Stimulated activated CD4-positive, alpha-beta T cell treated with anti-CD3 and anti-CD28 coated beads, TNF-alpha, amount 100 ng/mL, for 4 hours (primary cell): ENCODE measurements around the gene ZNF217.
"Not testable (repeated sequence)": the region's sequence is repeated elsewhere in the genome, so short reads cannot be mapped to it uniquely, and the experiment has no call there.

ENCODE experiments used
- DNase-seq, 3 experiments: peaks; one replicate each; pipeline ENCODE4 v3.0.0-alpha.2; 2020; ENCODE audit warnings: low read depth in 3 of 3

ZNF217 gene

DNA sequence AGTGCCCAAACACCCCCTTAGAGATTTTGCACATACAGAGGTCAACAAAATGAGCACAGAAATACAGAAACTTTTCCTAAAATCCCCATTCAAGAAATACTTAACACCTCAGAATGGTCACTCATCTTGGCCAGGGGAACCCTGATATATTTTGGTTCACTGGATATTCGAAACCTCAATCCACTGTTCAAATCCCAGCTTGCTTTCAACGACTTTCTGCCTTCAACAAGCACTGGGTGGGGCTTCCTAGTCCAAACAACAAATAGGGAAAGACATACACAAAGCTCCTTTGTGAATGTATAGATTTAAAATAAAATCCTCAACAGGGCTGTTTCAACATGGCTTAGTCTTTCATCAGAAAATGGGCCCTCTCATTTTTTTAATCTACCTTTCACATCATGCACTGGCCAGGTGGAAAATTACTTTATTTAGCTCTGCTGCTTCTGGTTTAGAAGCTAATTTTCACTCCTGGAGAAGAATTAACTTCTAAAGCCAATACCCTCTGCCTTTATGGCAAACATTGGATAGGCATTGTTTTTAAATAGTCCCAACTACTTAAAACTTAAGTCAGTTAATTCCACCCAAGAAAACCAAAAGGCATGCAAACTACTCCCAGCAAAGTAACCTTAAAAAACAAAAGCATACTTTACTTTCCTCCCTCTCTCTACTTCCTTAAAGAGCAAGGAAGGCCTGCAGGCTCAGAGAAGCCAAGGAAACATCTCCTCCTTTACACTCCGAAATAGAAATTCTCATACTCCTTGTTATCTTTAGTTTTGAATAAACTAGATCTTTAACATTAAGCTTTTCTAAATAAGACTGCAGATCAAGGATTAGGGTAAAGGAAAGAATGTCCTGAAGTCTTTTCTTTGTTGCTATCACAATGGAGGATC, 9.7 kb downstream of the ZNF217 start:
- not testable (repeated sequence) for DNase-seq

DNA sequence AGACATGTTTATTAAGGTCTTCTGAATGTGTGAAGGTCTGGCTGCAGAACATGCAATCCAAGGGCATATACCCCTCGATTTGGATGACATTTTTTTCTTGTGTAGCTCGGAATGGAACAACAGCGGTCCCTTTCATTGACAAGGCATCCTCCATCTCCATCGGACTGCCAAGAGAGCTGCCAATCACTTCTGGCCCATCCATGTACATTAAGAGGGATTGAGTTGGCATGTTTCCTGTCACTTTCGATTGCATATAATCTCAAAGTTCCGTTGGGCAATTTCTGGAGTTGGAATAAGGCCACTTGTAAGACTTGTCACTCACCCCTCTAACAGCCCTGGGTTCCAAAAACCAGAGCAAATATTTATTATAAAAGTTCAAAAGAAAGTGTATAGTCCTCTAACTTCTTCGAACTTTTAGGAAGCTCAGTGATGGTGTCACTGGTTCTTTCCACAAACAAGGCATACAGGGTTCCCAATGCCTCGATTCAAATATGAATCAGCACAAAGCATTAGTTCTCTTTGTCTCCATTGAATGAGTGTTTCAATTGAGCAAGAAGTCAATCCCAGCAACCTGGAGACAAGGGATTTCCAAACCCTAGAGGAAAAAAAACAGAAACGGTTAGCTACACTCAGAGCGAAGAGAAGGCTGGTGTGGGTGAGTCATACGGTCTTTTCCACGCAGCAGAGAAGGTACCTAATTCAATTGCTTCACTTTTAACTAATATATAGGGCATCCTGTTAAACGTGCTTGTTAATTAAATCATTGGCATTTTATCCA, 10.9 kb downstream of the ZNF217 start:
- no peak for DNase-seq

DNA sequence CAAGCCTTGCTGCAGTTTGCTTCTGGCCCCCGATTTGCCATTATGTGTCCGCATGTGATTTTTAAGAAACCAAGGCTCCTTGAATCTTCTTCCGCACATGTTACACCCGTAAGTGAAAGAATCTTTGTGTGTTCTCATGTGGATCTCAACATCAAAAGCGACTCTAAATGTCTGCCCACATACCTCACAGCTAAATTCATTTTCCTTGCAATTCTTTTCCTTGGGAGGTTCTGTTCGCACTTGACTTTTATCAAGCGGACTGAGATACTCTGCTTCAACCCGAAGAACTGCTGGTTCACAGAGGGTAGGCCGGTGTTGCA, 11.4 kb downstream of the ZNF217 start:
- no peak for DNase-seq

DNA sequence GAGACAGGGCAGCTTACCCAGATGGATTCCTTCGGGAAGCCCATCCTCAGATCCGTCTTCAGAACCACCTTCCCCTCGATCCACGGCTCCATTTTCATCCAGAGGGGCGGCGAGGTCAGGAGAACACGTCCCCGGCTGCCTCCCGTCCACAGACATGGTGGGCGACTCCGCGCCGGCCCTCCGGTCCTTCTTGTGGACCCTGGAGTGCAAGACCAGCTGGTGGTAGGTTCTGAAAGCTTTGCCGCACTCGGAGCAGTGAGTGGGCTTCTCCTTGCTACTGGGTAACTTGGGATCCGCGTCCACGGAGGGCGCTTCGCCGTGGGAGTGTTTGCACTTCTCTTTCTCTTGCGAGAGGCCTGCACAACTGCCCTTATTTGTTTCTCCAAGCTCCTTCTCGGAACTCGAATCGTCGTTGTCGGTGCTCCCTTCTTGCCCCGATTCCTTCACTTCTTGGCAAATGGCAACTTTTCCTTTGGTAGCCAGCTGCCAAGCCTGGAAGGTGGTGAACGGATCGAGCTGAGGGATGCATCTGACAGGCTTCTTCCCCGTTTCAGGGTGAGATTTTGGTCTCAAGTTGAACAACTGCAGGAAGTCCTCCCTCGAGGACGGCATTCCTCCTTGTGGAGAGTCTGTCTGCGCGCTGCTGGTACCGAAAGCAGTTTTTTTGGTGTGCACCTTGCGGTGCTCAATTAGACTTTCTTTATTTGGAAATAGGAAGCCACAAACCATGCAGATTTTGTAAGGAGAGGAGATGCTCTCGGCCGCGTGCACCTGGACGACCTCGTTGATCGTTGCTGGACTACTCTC, 12.0 kb downstream of the ZNF217 start:
- DNase-seq = no peak

DNA sequence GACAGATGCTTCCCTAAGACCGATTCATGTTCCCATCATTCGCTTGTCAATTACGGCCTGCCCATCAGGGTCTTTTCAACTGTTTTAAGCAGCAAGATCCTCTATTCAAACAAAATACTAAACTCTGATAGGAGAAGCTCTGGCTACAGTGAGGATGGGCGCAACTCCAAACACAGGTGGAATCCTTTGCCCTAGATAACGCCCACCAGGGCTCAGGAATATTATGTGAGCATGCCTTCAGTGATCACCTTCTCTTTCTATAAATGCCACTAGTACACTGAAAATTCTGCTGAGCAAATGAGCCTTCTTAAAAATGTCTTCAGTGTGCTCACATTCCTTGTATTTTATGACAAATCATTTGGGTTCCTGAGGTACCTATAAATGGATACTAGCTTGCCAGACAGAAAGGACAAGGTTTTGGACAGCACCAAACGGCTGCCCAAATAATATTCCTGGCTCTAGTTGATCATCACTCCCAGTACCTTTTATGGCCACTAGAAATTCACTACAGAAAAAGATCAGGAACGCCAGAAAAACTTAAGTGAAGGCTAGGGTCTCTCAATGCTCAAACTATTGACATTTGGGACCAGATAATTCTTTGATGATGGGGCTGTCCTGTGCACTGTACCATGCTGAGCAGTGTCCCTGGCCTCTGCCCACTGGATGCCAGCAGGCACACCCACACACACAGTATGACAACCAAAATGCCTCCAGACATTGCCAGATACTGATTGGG, 13.1 kb downstream of the ZNF217 start:
- DNase-seq = no peak

DNA sequence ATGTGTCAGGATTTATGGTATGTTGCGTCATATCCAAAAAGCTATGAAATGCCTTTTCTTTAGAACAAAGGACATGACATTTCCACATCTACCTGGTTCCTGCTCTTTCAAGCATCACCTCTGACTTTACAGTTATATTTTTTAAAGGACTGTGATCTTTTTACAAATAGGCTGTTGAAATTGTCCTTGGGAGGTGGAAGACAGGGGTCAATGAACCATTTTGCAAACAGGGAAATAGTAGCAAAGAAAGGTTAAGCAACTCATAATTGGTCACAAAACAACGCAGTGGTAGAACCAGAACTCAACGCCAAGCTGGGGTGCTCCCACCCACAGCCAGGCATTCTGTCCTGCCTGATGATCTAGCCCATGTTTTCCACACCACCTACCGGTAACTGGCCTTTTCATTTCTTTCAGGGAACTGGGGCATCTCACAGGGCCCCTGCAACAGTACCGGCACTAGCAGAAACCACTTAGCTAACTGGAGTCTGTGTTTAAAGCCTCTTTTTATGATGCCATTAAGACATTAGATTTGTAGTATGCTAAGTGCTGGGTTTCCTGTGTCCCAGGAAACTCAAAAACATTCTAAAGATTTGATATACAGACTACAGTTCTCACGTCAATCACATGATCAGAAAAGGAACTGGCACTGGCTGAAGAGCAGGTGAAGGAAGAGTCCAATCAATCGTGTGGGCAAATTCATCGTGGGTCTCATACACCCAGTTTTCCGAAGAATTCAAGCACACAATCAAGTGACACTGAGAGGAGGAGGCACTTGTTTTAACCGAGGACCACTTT, 13.9 kb downstream of the ZNF217 start:
- DNase-seq = no peak

DNA sequence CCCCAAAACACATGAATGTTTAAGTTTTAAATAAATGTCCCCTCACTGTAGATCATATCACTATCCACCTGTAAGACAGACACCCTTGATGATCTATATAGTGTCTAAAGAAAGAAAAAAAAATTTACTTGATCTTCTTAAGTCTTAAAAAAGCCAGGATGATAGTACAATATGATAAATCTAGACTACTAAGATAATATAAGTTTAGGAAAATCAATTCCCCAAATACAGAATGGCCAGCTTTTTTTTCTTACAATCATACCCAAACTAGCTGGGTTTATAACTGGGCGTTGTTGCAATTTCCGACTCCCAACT, 14.4 kb downstream of the ZNF217 start:
- no peak for DNase-seq

DNA sequence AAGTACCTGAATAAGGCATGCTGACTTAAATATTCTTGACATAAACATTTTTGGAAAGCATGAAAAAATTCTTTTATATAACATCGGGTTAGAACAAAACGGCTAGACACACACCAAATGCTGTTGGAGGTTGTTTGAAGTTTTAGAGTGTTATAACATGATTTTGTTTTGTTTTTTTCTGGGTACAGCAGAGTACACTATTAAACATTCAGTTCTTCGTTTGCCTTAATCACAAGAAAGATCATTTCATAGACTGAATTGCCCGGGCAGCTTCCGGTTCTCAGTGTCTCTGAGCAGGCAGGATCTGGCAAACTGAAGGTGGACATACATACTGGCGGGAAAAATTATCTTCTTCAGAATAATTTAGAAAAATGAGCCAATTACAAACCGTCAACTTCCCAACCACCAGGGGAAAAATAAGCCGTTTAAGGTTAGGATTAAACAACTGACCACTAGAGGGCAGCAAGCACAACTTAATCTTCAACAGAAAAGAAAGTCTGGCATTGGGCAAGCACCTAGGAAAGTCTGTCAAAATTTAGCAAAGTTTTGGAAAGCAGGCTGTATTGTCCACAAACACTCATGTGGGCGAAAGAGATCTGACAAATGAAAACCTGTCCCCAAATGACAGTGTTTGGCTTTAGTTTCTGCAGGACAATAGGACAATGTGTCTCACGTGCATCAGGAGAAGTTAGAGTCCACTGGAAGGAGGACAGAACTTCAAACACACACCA, 15.0 kb downstream of the ZNF217 start:
- peak in 1 of 3 experiments; percentile 52 for DNase-seq

DNA sequence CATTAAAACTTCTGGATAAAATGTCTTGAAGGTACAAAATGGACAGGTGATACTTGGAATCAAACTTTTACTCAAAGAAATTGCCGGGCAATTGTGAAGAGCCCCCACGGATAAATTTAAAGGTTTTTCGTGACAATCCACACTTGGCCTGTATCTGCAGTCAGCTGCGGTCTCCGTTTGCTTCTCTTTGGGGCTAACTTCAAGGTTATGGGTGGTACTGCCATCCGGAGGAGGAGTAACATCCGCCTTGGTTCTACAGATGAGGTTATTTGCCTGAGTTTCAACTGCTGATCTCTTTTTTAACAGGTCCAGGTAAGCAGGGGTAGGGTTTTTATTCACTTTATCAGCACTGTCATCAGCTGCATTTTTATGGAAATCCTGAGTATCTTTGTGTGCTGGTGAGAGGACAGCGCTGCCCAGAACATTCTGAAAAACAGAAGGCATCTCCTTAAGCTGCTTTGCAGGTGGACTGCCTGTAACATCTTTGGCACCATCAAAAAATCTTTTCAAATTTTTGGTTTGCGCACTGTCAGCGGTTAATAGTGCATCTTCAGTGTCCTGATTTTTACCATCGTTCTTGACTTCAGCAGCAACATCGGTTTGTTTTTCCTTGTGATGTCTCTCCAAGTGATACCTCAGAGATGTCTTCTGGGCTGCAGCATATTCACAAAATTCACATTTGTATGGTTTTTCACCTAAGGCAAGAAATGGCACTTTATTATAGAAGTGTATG, 16.9 kb downstream of the ZNF217 start:
- DNase-seq = no peak

DNA sequence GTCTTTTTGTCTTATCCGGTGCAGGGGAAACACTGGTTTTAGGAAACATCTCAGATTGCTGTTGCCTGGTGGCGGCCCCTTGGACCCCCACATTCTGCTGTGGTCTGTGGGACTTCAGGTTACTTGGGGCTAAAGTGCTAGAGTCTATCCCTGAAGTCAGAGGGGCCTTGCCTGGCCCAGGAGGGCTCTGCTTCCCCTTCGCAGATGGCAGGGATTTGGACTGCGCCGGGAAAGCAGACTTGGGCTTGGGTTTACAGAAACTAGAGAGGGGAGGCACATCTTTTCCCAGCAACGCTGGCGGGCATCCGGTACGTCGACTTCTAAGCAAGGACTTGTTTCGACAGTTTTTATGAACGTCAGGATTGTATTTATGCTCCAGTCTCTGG, 17.5 kb downstream of the ZNF217 start:
- DNase-seq = no peak

DNA sequence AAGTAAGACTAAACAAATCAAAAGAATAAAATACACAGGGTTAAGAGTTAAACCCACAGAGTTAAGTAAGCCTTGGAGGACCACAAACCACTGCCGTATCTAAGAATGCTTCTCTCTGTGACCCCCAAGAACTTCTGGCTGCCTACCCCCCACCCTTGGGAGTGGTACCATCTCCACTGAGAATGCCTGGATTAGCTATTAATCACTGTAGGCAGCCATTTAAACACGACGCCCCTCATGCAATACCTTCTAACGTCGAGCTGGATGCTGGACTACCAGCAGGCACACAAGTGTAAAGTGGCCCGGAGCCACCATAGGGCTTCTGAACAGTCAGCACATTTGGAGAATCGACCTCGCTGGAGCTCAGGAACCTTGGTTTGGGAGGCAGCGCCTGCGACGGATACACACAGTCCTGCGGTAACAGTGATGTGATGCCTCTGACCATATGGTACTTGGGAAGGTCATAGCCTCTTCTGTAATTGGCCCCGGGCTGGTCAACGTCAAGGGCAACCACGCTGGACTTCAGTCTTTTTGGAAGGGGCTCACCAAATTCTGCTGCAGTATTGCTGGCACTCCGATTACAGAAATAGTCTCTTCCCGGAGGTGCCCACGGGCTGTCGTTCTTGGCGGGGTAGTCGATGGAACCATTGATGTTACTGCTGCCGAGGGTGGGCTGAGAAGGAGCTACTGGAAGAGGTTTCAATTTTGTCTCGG, 18.0 kb downstream of the ZNF217 start:
- DNase-seq = no peak

DNA sequence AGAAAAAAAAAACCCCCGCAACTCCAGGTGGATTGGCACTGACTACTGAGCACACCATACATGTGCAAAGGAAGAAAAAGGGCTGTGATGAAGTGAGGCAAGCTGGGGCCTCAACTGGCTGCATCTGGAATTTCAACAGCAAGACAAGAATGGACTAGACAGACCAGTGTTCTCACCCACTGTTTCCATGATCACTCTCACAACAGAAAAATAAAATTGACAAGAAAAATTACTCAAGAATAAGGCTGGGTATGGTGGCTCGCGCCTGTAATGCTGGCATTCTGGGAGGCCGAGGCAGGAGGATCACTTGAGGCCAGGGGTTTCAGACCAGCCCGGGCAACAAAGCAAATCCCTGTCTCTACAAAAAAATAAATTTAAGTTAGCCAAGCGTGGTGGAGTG, 18.8 kb downstream of the ZNF217 start:
- no peak for DNase-seq

DNA sequence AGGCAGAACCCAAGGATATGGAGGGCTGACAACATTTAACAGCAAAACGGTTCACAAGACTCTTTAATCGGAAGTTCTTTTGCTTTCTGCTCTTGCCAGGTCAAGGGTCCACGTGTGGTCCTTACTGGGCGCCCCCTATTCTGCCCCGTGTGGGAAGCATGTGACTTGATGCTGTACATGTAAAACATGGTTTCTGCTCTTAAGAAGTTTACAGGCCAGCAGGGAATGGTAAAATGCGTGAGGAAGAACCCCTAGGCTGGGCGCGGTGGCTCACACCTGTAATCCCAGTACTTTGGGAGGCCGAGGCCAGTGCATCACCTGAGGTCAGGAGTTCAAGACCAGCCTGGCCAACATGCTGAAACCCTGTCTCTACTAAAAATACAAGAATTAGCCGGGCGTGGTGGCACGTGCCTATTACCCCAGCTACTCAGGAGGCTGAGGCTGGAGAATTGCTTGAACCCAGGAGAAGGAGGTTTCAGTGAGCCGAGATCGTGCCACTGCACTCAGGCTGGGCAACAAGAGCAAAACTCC, 19.3 kb downstream of the ZNF217 start:
- DNase-seq = no peak

DNA sequence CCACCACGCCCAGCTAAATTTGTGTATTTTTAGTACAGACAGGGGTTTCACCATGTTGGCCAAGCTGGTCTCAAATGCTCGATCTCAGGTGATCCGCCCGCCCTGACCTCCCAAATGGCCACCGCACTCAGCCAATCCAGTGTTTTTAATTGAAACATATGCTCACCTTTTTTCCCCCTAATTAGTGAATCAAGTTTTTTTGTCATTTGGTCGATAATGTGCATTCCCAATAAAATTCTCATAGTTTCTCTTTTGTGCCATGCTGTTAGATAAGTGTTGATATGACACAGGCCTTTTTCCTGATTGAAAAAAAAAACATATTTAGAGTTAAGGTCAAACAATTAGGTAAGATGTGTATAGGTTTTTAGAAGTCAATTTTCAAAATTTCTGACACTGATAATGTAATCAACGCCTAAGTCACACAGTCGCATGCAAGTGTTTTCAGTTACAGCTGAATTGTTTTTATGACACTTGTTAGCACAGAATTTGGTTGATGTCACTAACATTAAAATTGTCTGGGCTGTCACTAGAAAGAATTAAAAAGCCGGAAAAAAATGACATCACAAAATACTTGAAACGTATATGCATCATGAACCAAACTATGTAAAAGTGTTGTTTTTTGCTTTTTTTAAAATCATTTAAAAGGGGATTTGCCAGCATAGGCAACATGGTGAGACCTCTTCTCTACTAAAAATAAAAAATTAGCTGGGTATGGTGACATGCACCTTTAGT, 21.9 kb downstream of the ZNF217 start:
- DNase-seq = no peak

DNA sequence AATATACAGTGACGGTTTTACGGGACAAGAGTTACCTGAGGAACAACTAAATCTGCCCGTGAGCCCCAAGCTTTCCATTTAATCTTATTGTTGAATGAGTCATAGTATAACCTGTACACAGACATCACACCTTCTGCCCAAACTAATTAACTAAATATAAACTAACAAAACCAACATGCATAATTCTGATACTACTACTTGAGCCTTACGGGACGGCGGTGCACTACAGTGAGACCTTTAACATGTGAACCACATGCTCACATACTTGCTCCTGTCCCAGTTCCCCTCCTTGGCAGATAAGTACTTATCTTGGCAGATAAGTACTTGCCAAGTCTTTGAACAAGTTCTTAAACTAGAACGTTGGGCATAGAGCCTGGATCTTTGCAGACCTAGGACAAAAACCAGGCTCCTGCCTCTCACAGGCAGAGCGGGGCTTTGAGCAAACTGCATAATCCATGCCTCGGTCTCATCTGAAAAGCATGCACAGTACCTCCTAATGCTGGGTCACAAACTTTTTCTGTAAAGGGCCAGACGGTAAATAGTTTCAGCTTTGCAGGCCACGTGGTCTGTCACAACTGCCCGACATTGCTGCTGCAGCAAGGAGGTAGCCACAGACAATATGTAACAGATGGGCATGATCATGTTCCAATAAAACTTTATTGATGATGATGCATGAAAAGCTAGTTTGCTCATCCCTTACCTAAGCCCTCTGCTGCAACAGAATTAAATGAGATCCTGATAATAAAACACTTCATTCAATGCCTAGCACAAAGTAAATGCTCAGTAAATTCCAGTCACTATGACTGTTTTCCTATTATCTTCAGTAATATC, 23.0 kb downstream of the ZNF217 start:
- DNase-seq = no peak

DNA sequence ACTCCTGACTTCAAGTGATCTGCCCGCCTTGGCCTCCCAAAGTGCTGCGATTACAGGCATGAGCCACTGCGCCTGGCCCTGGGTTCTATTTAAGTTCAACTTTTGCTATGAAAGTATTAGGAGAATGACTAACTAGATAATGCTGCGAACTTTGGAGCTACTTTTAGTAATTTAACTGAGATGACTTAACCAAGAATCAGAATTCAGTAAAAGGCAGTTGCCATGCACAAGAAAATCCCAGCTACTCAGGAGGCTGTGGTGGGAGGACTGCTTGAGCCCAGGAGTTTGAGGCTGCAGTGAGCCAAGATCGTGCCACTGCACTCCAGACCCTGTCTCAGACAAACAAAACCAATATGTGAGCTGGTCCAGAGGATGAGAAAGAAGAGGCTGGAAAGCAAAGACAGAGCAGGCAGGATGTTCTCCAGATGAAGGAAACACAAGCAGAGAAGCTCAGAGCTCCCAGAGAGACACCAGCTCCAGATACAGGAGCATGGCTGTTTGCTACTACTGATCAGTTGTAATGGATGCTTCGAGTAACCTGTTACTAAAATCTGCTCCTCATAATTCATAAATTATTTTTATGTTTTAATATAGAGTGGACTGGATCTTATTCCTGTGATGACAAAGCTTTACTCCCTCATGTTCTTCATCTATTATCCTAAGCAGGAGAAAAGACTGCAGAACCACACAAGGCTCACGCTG, 23.9 kb downstream of the ZNF217 start:
- DNase-seq = no peak

DNA sequence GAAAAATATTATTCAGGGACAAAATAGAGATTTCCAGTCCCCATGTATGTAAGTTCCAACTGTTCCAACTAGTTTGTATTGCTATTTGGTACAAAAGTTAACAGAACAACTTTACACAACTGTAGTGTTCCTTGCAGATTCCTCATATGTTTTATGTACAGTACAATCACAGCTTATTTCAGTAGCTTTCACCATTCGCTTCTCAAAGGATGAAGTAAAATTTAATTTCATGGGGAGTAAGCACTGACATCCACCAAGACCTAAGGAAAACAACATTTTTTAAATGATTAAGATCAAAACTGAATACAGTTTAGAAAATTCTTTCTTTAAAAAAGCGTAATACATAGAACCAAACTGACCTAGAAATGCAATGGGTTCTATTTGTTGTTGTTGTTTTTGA, 24.6 kb downstream of the ZNF217 start:
- DNase-seq = no peak
